GM23248 (cell line): ENCODE measurements around the gene JARID2. TPM values are rescaled to one million over a fixed set of nuclear protein-coding genes. Genes with fewer than 3 reads are reported as not detected.
"Not testable (repeated sequence)": the region's sequence is repeated elsewhere in the genome, so short reads cannot be mapped to it uniquely, and the experiment has no call there.

ENCODE experiments used
- DNase-seq: peaks from one replicate; pipeline ENCODE4 v3.0.0-alpha.2; 2015
- H2AFZ ChIP-seq: fragments of 200-600 bp; sonication (generic); 2 replicates; pipeline ENCODE4 v1.6.1; 2016; ENCODE audit warnings: antibody characterized with exemption
- H3F3A ChIP-seq: fragments of 200-600 bp; sonication (generic); 2 replicates; pipeline ENCODE4 v1.6.1; 2016; ENCODE audit warnings: mild to moderate bottlenecking, antibody characterized with exemption, mixed run types; ENCODE audit not compliant: insufficient read depth
- H3K27ac ChIP-seq: fragments of 200-600 bp; sonication (generic); 2 replicates; pipeline ENCODE4 v1.5.1; 2016; ENCODE audit warnings: mild to moderate bottlenecking
- H3K27me3 ChIP-seq: fragments of 200-600 bp; sonication (generic); replicated peaks from 2 replicates; pipeline ENCODE4 v1.6.1; 2016; ENCODE audit warnings: mild to moderate bottlenecking; ENCODE audit not compliant: insufficient read depth
- H3K36me3 ChIP-seq: fragments of 200-600 bp; sonication (generic); 2 replicates; pipeline ENCODE4 v1.6.1; 2016; ENCODE audit warnings: low read depth, mild to moderate bottlenecking
- H3K4me1 ChIP-seq: fragments of 200-600 bp; sonication (generic); 2 replicates; pipeline ENCODE4 v1.6.1; 2016; ENCODE audit warnings: mild to moderate bottlenecking; ENCODE audit not compliant: insufficient read depth
- H3K4me2 ChIP-seq: fragments of 200-600 bp; sonication (generic); one replicate; pipeline ENCODE4 v1.6.1; 2016; ENCODE audit warnings: mild to moderate bottlenecking; ENCODE audit not compliant: unreplicated experiment
- H3K4me3 ChIP-seq: fragments of 200-600 bp; sonication (generic); 2 replicates; pipeline ENCODE4 v1.5.1; 2016; ENCODE audit warnings: mild to moderate bottlenecking
- H3K79me2 ChIP-seq: fragments of 200-600 bp; sonication (generic); 2 replicates; pipeline ENCODE4 v1.6.1; 2016; ENCODE audit warnings: mild to moderate bottlenecking; ENCODE audit not compliant: insufficient read depth
- H3K9ac ChIP-seq: fragments of 200-600 bp; sonication (generic); 2 replicates; pipeline ENCODE4 v1.6.1; 2016; ENCODE audit warnings: mild to moderate bottlenecking
- H3K9me2 ChIP-seq: fragments of 200-600 bp; sonication (generic); 2 replicates; pipeline ENCODE4 v1.6.1; 2016; ENCODE audit warnings: mixed run types, mild to moderate bottlenecking, moderate library complexity; ENCODE audit not compliant: insufficient read depth
- H3K9me3 ChIP-seq: fragments of 200-600 bp; sonication (generic); one replicate; pipeline ENCODE4 v1.6.1; 2017; ENCODE audit warnings: low read depth
- H4K20me1 ChIP-seq: fragments of 200-600 bp; sonication (generic); 2 replicates; pipeline ENCODE4 v1.6.0; 2016; ENCODE audit not compliant: insufficient read depth
- EZH2 ChIP-seq: fragments of 200-600 bp; sonication (generic); IDR thresholded peaks from 2 replicates; pipeline ENCODE4 v1.6.1; 2018; ENCODE audit warnings: antibody characterized with exemption, mild to moderate bottlenecking; ENCODE audit not compliant: insufficient read depth, poor library complexity, severe bottlenecking
- EZH2phosphoT487 ChIP-seq: fragments of 200-600 bp; sonication (generic); IDR thresholded peaks from 2 replicates; pipeline ENCODE4 v1.6.1; 2018; ENCODE audit warnings: antibody characterized with exemption, moderate library complexity, mild to moderate bottlenecking, low read depth; ENCODE audit not compliant: insufficient read depth
- WGBS, 2 experiments: methylation state at CpG; one replicate each; pipeline ENCODE4 v1.1.6; 2015 to 2017; ENCODE audit warnings: low lambda C conversion rate in 2 of 2, low coverage in 1 of 2; ENCODE audit errors: missing lambda C conversion rate in 2 of 2; 5-methylcytosine and 5-hydroxymethylcytosine counted together
- in situ Hi-C: fragments of 300-500 bp; cut with MboI; formaldehyde crosslinking; loops from 2 replicates; pipeline ENCODE4 v1.15.0; 2020
- polyA plus RNA-seq: library from polyadenylated mRNA; unstranded; fragments of >200 nt; fragmentation: Nextera tagmentation; extraction: Ambion mirVana; gene quantifications from 2 replicates; pipeline ENCODE4 v1.2.1, GENCODE V29; 2016
- total RNA-seq: library from RNA; depleted of rRNA; stranded (reverse); fragments of >200 nt; shearing (Covaris generic); gene quantifications from 2 replicates; pipeline ENCODE4 v1.2.3, GENCODE V29; 2014

JARID2 gene
- total and polyA plus RNA-seq, 2 experiments from 2014 or later = 3.9 to 9.3 TPM

DNA sequence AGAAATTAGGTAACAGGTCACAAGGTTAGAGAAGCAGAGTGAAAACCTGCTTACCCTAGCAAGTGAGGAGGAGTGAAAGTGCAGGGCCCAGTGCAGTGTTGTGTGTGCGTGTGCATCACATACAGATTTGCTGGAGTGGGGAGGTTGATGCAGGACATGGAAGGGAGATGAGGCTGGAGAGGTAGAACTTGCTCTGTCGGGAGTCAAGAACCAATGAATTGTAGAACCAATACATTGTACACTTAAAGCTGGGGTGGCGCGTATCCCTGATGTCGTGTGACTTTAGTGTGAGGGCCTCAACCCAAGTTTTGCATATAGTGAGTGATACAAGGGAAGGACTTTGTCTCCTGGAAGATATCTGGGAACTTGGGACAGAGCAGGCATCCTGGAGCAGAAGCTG, 48.6 kb downstream of the JARID2 start:
- no peaks in the 10 kb centered on the region for H3K36me3 ChIP-seq
- peaks cover 19% of the 10 kb centered on the region for H3K4me1 ChIP-seq
- no peak for TF ChIP-seq EZH2phosphoT487
- no peak for TF ChIP-seq EZH2
- no peak overlapping the region for H3K9ac ChIP-seq
- H3K9me2 ChIP-seq = no peaks in the 10 kb centered on the region
- H3F3A ChIP-seq = peaks cover 14% of the 10 kb centered on the region
- no peak overlapping the region for H3K4me3 ChIP-seq
- WGBS, 2 experiments = 98 to 99% methylated on average over 5 of the region's 5 CpGs
- no peak for DNase-seq
- in situ Hi-C loops = no loop called here
- no peak overlapping the region for H3K4me2 ChIP-seq
- no peaks in the 10 kb centered on the region for H3K27me3 ChIP-seq
- H3K9me3 ChIP-seq = no peaks in the 10 kb centered on the region
- H4K20me1 ChIP-seq = no peaks in the 10 kb centered on the region; the same call in 1 of the 2 replicates
- H2AFZ ChIP-seq = no peak overlapping the region
- no peak overlapping the region for H3K27ac ChIP-seq
- peaks cover 100% of the 10 kb centered on the region for H3K79me2 ChIP-seq

- in situ Hi-C loops = no loop called here
- no peak overlapping the region for H3K27ac ChIP-seq
- peaks cover 100% of the 10 kb centered on the region for H3K79me2 ChIP-seq
- H3F3A ChIP-seq = peaks cover 17% of the 10 kb centered on the region; the same call in 1 of the 2 replicates
- no peak overlapping the region for H3K4me2 ChIP-seq
- H3K27me3 ChIP-seq = no peaks in the 10 kb centered on the region
- H3K9me3 ChIP-seq = no peaks in the 10 kb centered on the region
- H3K4me1 ChIP-seq = peaks cover 27% of the 10 kb centered on the region
- H3K4me3 ChIP-seq = no peak overlapping the region
- no peaks in the 10 kb centered on the region for H3K9me2 ChIP-seq
- no peak for DNase-seq
- H3K9ac ChIP-seq = no peak overlapping the region
- TF ChIP-seq EZH2 = no peak
- TF ChIP-seq EZH2phosphoT487 = no peak
- H3K36me3 ChIP-seq = no peaks in the 10 kb centered on the region
- 75 to 78% methylated on average over 5 of the region's 5 CpGs for WGBS, 2 experiments
- H2AFZ ChIP-seq = no peak overlapping the region
- no peaks in the 10 kb centered on the region; the same call in 1 of the 2 replicates for H4K20me1 ChIP-seq
Observed at GRCh38 chr6:15296249-15296648, 50.4 kb downstream of the JARID2 start.

DNA sequence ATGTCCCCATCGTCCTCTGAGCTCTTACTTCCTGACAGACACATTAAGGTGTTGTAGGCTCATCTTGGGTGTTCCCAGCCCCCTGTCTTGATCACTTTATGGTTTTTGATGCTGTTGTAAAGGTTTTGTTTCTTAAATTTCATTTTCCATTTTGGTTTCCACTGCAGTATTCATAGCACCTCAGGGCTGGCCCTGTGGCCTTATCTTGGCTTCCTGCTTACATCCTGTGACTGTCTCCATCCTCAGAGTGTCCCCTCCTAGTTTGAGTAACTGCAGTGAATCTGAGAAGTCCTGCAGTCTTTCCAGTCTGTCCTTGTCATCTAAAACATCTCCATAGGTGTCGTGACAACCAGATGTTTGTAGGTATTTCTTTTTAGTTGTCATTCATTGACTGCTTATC, 50.9 kb downstream of the JARID2 start:
- Histone ChIP-seq H3K27me3 (no peaks in the 10 kb centered on the region), H3K27ac (no peak overlapping the region), H2AFZ (no peak overlapping the region), H3K4me1 (peaks cover 32% of the 10 kb centered on the region), H3K79me2 (peaks cover 100% of the 10 kb centered on the region), H4K20me1 (no peaks in the 10 kb centered on the region; the same call in 1 of the 2 replicates), H3K4me3 (no peak overlapping the region), H3K9me2 (no peaks in the 10 kb centered on the region), H3K9me3 (no peaks in the 10 kb centered on the region), H3K9ac (no peak overlapping the region), H3K36me3 (no peaks in the 10 kb centered on the region), H3F3A (peaks cover 19% of the 10 kb centered on the region; the same call in 1 of the 2 replicates), H3K4me2 (no peak overlapping the region)
- no peak for TF ChIP-seq EZH2
- no peak for TF ChIP-seq EZH2phosphoT487
- DNase-seq = no peak
- WGBS, 2 experiments = 95 to 96% methylated on average over 2 of the region's 2 CpGs
- in situ Hi-C loops = no loop called here

- in situ Hi-C loops, H4K20me1 ChIP-seq, H3K4me2 ChIP-seq, DNase-seq, H3K4me3 ChIP-seq, H3K27ac ChIP-seq, H3K9ac ChIP-seq, H3K27me3 ChIP-seq, H3K36me3 ChIP-seq, H3K9me2 ChIP-seq, H3K9me3 ChIP-seq, H2AFZ ChIP-seq: not testable (repeated sequence)
- peaks cover 100% of the 10 kb centered on the region for H3K79me2 ChIP-seq
- peaks cover 37% of the 10 kb centered on the region for H3K4me1 ChIP-seq
- peaks cover 24% of the 10 kb centered on the region; the same call in 1 of the 2 replicates for H3F3A ChIP-seq
- 97 to 100% methylated on average over 12 of the region's 12 CpGs for WGBS, 2 experiments
Observed at GRCh38 chr6:15297167-15297566, 51.3 kb downstream of the JARID2 start.
